Measurements from ENCODE around the gene TSG101. TPM values are rescaled to one million over a fixed set of nuclear protein-coding genes. Genes with fewer than 3 reads are reported as not detected.

The TSG101 gene, protein sequence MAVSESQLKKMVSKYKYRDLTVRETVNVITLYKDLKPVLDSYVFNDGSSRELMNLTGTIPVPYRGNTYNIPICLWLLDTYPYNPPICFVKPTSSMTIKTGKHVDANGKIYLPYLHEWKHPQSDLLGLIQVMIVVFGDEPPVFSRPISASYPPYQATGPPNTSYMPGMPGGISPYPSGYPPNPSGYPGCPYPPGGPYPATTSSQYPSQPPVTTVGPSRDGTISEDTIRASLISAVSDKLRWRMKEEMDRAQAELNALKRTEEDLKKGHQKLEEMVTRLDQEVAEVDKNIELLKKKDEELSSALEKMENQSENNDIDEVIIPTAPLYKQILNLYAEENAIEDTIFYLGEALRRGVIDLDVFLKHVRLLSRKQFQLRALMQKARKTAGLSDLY
- total RNA-seq = 47.8 and 51.7 TPM in 2 replicates

DNA sequence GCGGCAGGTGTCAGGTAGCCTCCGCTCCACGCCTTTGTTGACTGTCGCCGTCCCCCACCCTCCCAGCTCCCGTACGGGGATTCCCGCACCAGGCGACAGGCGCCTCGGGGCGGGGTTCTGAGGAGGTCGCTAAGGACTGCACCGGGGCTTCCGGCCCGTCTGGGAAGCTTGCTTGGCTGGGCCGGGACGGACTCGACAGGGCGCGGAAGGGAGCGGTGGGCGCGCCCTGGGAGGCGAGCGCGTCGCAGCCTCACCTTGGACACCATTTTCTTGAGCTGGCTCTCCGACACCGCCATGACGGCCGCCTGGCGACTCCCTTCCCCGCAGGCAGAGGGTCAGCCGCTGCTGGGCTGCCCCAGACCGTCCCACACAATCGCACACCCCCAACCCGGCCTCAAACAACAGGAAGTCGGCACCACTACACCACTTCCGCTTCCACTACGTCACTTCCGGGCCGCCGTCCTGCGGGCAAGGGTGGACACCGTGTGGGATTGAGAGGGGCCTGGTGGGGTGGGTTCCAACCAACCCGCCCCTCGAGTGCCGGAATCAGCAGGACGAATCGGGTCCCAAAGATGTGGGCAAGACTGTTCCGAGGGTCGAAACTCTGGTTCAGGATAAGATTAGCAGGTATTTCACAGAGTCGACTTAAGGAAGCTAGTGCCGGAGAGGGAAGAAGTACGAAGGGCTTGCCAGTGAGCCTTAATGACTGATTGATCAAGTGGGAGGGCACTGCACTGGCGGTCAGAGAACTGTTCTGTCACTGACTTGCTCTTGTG, at the start of gene TSG101:
Gene TSG101 (minus strand): TSS at position 422 of the 776 bp plus-strand sequence. CDS start 126 bp downstream, at position 296.

DNA sequence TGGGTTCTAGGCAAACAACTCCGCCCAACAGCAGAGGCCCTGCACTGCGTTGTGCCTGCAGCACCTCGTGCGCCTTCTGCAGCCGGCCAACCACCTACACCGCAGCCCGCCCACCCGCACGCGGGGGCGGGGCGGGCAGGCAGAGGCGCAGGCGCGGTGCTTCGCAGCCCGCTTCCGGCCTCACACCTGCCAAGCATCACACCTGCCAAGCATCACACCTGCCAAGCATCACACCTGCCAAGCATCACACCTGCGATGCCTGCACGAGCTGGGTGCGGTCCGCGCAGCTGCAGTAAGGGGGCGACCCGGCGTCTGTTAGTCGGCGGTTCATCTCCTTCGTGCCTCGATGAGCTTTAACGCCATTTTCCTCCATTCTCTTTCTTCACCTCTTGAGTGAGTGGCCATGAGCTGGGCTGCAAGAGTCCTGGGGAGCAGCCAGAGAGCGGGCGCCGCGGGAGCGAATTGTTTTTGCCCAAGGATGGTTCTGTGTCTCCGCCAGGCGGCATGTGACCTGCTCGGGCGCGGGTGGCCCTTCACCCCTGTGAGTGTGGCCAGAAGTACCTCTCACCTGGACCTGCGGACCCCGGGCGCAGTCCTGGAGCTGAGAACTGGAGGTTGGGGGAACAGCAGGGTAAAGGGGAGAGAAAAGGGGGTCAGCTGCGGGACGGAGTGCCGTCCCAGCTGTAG, 70.9 kb downstream of the TSG101 start, which contains the start of gene LDHAL6A:
Gene LDHAL6A (plus strand): TSS at position 171 of the 687 bp plus-strand sequence. CDS start 825 bp downstream, outside the sequence.

Other genes starting within 250 kb of the TSG101 start
- 47.5 and 48.2 TPM in 2 replicates for gene HPS5, start 204.8 kb downstream of the TSG101 start, total RNA-seq
- 58.8 and 64.6 TPM in 2 replicates for gene GTF2H1, start 204.4 kb downstream of the TSG101 start, total RNA-seq
- 1,096 and 1,193 TPM in 2 replicates for gene LDHA, start 132.4 kb downstream of the TSG101 start, total RNA-seq
- not detected in 2 replicates for gene LDHC, start 114.6 kb downstream of the TSG101 start, total RNA-seq
- not detected in 2 replicates for gene LDHAL6A, start 71.1 kb downstream of the TSG101 start, total RNA-seq
- gene UEVLD, start 61.8 kb upstream of the TSG101 start, total RNA-seq = 21.8 and 24.8 TPM in 2 replicates
- gene MISFA, start 72.8 kb upstream of the TSG101 start, total RNA-seq = 0.43 and 0.52 TPM in 2 replicates
- 15.7 and 17.5 TPM in 2 replicates for gene SPTY2D1, start 107.4 kb upstream of the TSG101 start, total RNA-seq
- 0.30 and 0.33 TPM in 2 replicates for gene TMEM86A, start 171.8 kb upstream of the TSG101 start, total RNA-seq
- not detected in 2 replicates for gene IGSF22, start 199.2 kb upstream of the TSG101 start, total RNA-seq

All from smooth muscle cell of the pulmonary artery (primary cell).